Uterus (tissue), 2 donors: Measurements from ENCODE around the gene PIEZO2.

Experiments
- CTCF ChIP-seq, 4 experiments: fragments of 200-600 bp in 2 of 4; fragments of 450-650 bp in 2 of 4; sonication (generic) in 2 of 4; IDR thresholded peaks; one replicate each; pipeline ENCODE4 v1.5.1; 2016 to 2019; ENCODE audit warnings: antibody characterized with exemption in 4 of 4, mild to moderate bottlenecking in 2 of 4, moderate library complexity in 1 of 4
- POLR2A ChIP-seq, 2 donors: fragments of 450-650 bp; IDR thresholded peaks; one replicate each; pipeline ENCODE4 v1.6.1; 2016; ENCODE audit warnings: antibody characterized with exemption in 2 of 2, mild to moderate bottlenecking in 1 of 2, moderate library complexity in 1 of 2

- TF ChIP-seq POLR2A (IDR thresholded peaks at IDR 0.05) (no peak), CTCF (IDR thresholded peaks at IDR 0.05) (no peak)
Measured at GRCh38 chr18:11047817-11048216, 101.6 kb downstream of the PIEZO2 start.
